WTC11 (cell line): Measurements from ENCODE around the gene HLF. TPM values are rescaled to one million over a fixed set of nuclear protein-coding genes. Genes with fewer than 3 reads are reported as not detected.

Experiments used
- ATAC-seq: fragments of 200-7000 bp; cut with Tn5 transposase; 2 replicates; pipeline ENCODE4 v1.10.0; 2021; ENCODE audit warnings: mild to moderate bottlenecking, moderate library complexity
- CTCF ChIA-PET: fragments of 300-600 bp; sonication (Branson Sonifier 250); formaldehyde crosslinking; loops from one replicate; lab custom pipeline; 2021; ENCODE audit warnings: antibody characterized with exemption; lab: Charles Lee
- POLR2A ChIA-PET: fragments of 350-600 bp; sonication (Branson Sonifier 250); formaldehyde crosslinking; loops from one replicate; lab custom pipeline; 2021; ENCODE audit warnings: antibody characterized with exemption; lab: Charles Lee
- DNase-seq: peaks from one replicate; pipeline ENCODE4 v3.0.0; 2021; ENCODE audit warnings: low spot score
- H3K27ac Mint-ChIP-seq: 2 replicates; pipeline ENCODE4 v1.8.0; 2021; ENCODE audit warnings: mixed read lengths
- H3K27me3 Mint-ChIP-seq: 2 replicates; pipeline ENCODE4 v1.8.0; 2021; ENCODE audit warnings: low read depth, mild to moderate bottlenecking, moderate library complexity, mixed read lengths
- H3K36me3 Mint-ChIP-seq: 2 replicates; pipeline ENCODE4 v1.8.0; 2021; ENCODE audit warnings: mixed read lengths
- H3K4me1 Mint-ChIP-seq: 2 replicates; pipeline ENCODE4 v1.8.0; 2022; ENCODE audit warnings: mixed read lengths
- H3K4me3 Mint-ChIP-seq: 2 replicates; pipeline ENCODE4 v1.8.0; 2021; ENCODE audit warnings: mild to moderate bottlenecking, moderate library complexity, mixed read lengths
- H3K9me3 Mint-ChIP-seq: 2 replicates; pipeline ENCODE4 v1.8.0; 2021; ENCODE audit warnings: mixed read lengths
- ATF3 ChIP-seq: sonication (generic); formaldehyde crosslinking; conservative IDR thresholded peaks from 2 replicates; pipeline ENCODE4 v1.8.1; 2022; ENCODE audit warnings: mild to moderate bottlenecking, missing genetic modification reagents
- CDX4 ChIP-seq: fragments of 250-450 bp; sonication (Bioruptor Pico); IDR thresholded peaks from 2 replicates; pipeline ENCODE4 v1.9.0; 2021; ENCODE audit warnings: moderate library complexity, mild to moderate bottlenecking, inconsistent platforms, borderline replicate concordance
- E2F4 ChIP-seq: sonication (generic); formaldehyde crosslinking; IDR thresholded peaks from 2 replicates; pipeline ENCODE4 v1.8.1; 2022; ENCODE audit warnings: low read depth, mild to moderate bottlenecking, moderate library complexity, missing genetic modification reagents, borderline replicate concordance
- ELF4 ChIP-seq: sonication (generic); formaldehyde crosslinking; IDR thresholded peaks from 2 replicates; pipeline ENCODE4 v1.8.1; 2022; ENCODE audit warnings: low read depth, mild to moderate bottlenecking, moderate library complexity, missing genetic modification reagents
- GTF2I ChIP-seq: fragments of 250-450 bp; sonication (Bioruptor Pico); conservative IDR thresholded peaks from 2 replicates; pipeline ENCODE4 v1.4.0; 2021; ENCODE audit warnings: mild to moderate bottlenecking
- HMGA2 ChIP-seq: fragments of 250-450 bp; sonication (Bioruptor Pico); IDR thresholded peaks from 2 replicates; pipeline ENCODE4 v1.4.0; 2021; ENCODE audit warnings: mild to moderate bottlenecking, moderate library complexity
- MLX ChIP-seq: sonication (generic); formaldehyde crosslinking; IDR thresholded peaks from 2 replicates; pipeline ENCODE4 v1.8.1; 2023; ENCODE audit warnings: mild to moderate bottlenecking, missing genetic modification reagents, moderate library complexity
- MYBL2 ChIP-seq: sonication (generic); formaldehyde crosslinking; IDR thresholded peaks from 2 replicates; pipeline ENCODE4 v1.8.1; 2023; ENCODE audit warnings: mild to moderate bottlenecking, moderate library complexity, missing genetic modification reagents
- PRRX2 ChIP-seq: fragments of 250-450 bp; sonication (Bioruptor Pico); IDR thresholded peaks from 2 replicates; pipeline ENCODE4 v1.8.0; 2021; ENCODE audit warnings: mild to moderate bottlenecking
- RELA ChIP-seq: sonication (generic); formaldehyde crosslinking; IDR thresholded peaks from 2 replicates; pipeline ENCODE4 v1.8.1; 2022; ENCODE audit warnings: missing genetic modification reagents, mild to moderate bottlenecking, borderline replicate concordance
- RORB ChIP-seq: fragments of 250-450 bp; sonication (Bioruptor Pico); IDR thresholded peaks from 2 replicates; pipeline ENCODE4 v1.9.0; 2021; ENCODE audit warnings: mild to moderate bottlenecking
- TCF7 ChIP-seq: sonication (generic); formaldehyde crosslinking; IDR thresholded peaks from 2 replicates; pipeline ENCODE4 v1.8.0; 2022; ENCODE audit warnings: mild to moderate bottlenecking, low read depth, missing genetic modification reagents, moderate library complexity
- TEAD4 ChIP-seq: sonication (generic); formaldehyde crosslinking; IDR thresholded peaks from 2 replicates; pipeline ENCODE4 v1.8.0; 2022; ENCODE audit warnings: mild to moderate bottlenecking, missing genetic modification reagents
- ZBTB21 ChIP-seq: sonication (generic); formaldehyde crosslinking; IDR thresholded peaks from 2 replicates; pipeline ENCODE4 v1.8.1; 2023; ENCODE audit warnings: mild to moderate bottlenecking, missing genetic modification reagents, borderline replicate concordance
- ZBTB43 ChIP-seq: sonication (generic); formaldehyde crosslinking; IDR thresholded peaks from 2 replicates; pipeline ENCODE4 v1.8.1; 2023; ENCODE audit warnings: mild to moderate bottlenecking, missing genetic modification reagents
- ZMAT4 ChIP-seq: fragments of 250-450 bp; sonication (Bioruptor Pico); IDR thresholded peaks from 2 replicates; pipeline ENCODE4 v1.9.0; 2021; ENCODE audit warnings: mild to moderate bottlenecking
- ZNF219 ChIP-seq: sonication (generic); formaldehyde crosslinking; IDR thresholded peaks from 2 replicates; pipeline ENCODE4 v1.8.0; 2023; ENCODE audit warnings: missing genetic modification reagents, mild to moderate bottlenecking, borderline replicate concordance
- ZNF263 ChIP-seq: sonication (generic); formaldehyde crosslinking; IDR thresholded peaks from 2 replicates; pipeline ENCODE4 v1.8.1; 2022; ENCODE audit warnings: low read depth, mild to moderate bottlenecking, moderate library complexity, missing genetic modification reagents
- ZNF423 ChIP-seq: fragments of 250-450 bp; sonication (Bioruptor Pico); IDR thresholded peaks from 2 replicates; pipeline ENCODE4 v2.1.2; 2022; ENCODE audit warnings: mild to moderate bottlenecking, moderate library complexity
- ZNF425 ChIP-seq: fragments of 250-450 bp; sonication (Bioruptor Pico); conservative IDR thresholded peaks from 2 replicates; pipeline ENCODE4 v1.9.0; 2021; ENCODE audit warnings: mild to moderate bottlenecking
- ZNF532 ChIP-seq: fragments of 250-450 bp; sonication (Bioruptor Pico); IDR thresholded peaks from 2 replicates; pipeline ENCODE4 v1.9.0; 2021; ENCODE audit warnings: mild to moderate bottlenecking, borderline replicate concordance
- total RNA-seq: library from RNA; stranded (reverse); gene quantifications from 3 replicates; pipeline ENCODE4 v1.2.3, GENCODE V29; 2021

Gene HLF
- total RNA-seq, 1 experiment from 2014 or later = 0.31 TPM

- POLR2A ChIA-PET = no interaction called here
- CTCF ChIA-PET = no interaction called here
- DNase-seq = no peak
- Mint-ChIP-seq H3K9me3 (peaks cover 9% of the 10 kb centered on the region), H3K4me3 (no peak overlapping the region), H3K36me3 (no peaks in the 10 kb centered on the region), H3K27ac (no peak overlapping the region), H3K4me1 (peaks cover 11% of the 10 kb centered on the region), H3K27me3 (peaks cover 26% of the 10 kb centered on the region)
- TF ChIP-seq ZBTB43 (no peak), RORB (no peak), ATF3 (CRISPR knock-in tag) (no peak), CDX4 (CRISPR knock-in tag) (no peak), ZMAT4 (no peak), E2F4 (CRISPR knock-in tag) (no peak), ZNF263 (CRISPR knock-in tag) (no peak), ZNF425 (CRISPR knock-in tag) (no peak), ZBTB21 (CRISPR knock-in tag) (no peak)
- ATAC-seq = no peak
These were observed 22.3 kb upstream of the HLF start for GRCh38 chr17:55242476-55242875.

GRCh38 chr17:55245986-55246385 lies 18.8 kb upstream of the HLF start:
- ATAC-seq (no peak), DNase-seq (no peak)
- no peak overlapping the region for H3K27ac Mint-ChIP-seq
- H3K4me1 Mint-ChIP-seq = peaks cover 11% of the 10 kb centered on the region
- no peaks in the 10 kb centered on the region for H3K36me3 Mint-ChIP-seq
- no peak overlapping the region for H3K4me3 Mint-ChIP-seq
- POLR2A ChIA-PET = no interaction called here
- CTCF ChIA-PET = no interaction called here
- H3K9me3 Mint-ChIP-seq = peaks cover 19% of the 10 kb centered on the region
- no peak for TF ChIP-seq ZNF423 (CRISPR knock-in tag)
- no peak for TF ChIP-seq ZNF219 (CRISPR knock-in tag)
- no peak for TF ChIP-seq MYBL2 (CRISPR knock-in tag)
- no peak for TF ChIP-seq ELF4
- no peak for TF ChIP-seq TEAD4
- TF ChIP-seq HMGA2 (CRISPR knock-in tag) = no peak
- TF ChIP-seq RELA (CRISPR knock-in tag) = no peak
- H3K27me3 Mint-ChIP-seq = peaks cover 13% of the 10 kb centered on the region

GRCh38 chr17:55246583-55246982 lies 18.2 kb upstream of the HLF start:
- Mint-ChIP-seq H3K36me3 (no peaks in the 10 kb centered on the region), H3K4me3 (no peak overlapping the region), H3K27me3 (peaks cover 13% of the 10 kb centered on the region), H3K4me1 (peaks cover 11% of the 10 kb centered on the region), H3K27ac (no peak overlapping the region), H3K9me3 (peaks cover 19% of the 10 kb centered on the region)
- no peak for ATAC-seq
- CTCF ChIA-PET = no interaction called here
- POLR2A ChIA-PET = no interaction called here
- no peak for TF ChIP-seq MLX (CRISPR knock-in tag)
- no peak for TF ChIP-seq GTF2I
- TF ChIP-seq RELA (CRISPR knock-in tag) = no peak
- no peak for TF ChIP-seq PRRX2 (CRISPR knock-in tag)
- TF ChIP-seq TCF7 (CRISPR knock-in tag) = no peak
- no peak for TF ChIP-seq CDX4 (CRISPR knock-in tag)
- no peak for TF ChIP-seq ZNF532 (CRISPR knock-in tag)
- DNase-seq = no peak
